K562 (cell line): ENCODE data around the gene PIH1D1. TPM values are rescaled to one million over a fixed set of nuclear protein-coding genes. Genes with fewer than 3 reads are reported as not detected.
A peak's percentile ranks its signal among the peaks of the same experiment; 100 is the strongest.

Source experiments
- BCLAF1 ChIP-seq, 2 experiments: fragments of 450-650 bp in 1 of 2; IDR thresholded peaks; 2 replicates each; pipeline ENCODE4 v1.6.1; 2011 to 2017; ENCODE audit warnings: low read depth in 2 of 2, antibody characterized with exemption in 1 of 2, borderline replicate concordance in 1 of 2, low read length in 1 of 2, mild to moderate bottlenecking in 1 of 2, mixed read lengths in 1 of 2; ENCODE audit not compliant: control insufficient read depth in 1 of 2
- CC2D1A ChIP-seq: fragments of 450-650 bp; IDR thresholded peaks from 2 replicates; pipeline ENCODE4 v1.6.1; 2017; ENCODE audit warnings: mild to moderate bottlenecking
- KAT2B ChIP-seq: IDR thresholded peaks from one replicate; pipeline ENCODE4 v1.6.1; 2012; ENCODE audit warnings: low read depth, mild to moderate bottlenecking, control low read depth, inconsistent platforms, low read length, moderate library complexity
- KLF1 ChIP-seq: fragments of 450-650 bp; IDR thresholded peaks from 2 replicates; pipeline ENCODE4 v1.6.1; 2016; ENCODE audit warnings: missing genetic modification characterization, missing compliant biosample characterization
- L3MBTL2 ChIP-seq: fragments of 450-650 bp; IDR thresholded peaks from 2 replicates; pipeline ENCODE4 v1.6.1; 2016; ENCODE audit warnings: mild to moderate bottlenecking, moderate library complexity
- NFRKB ChIP-seq: fragments of 450-650 bp; IDR thresholded peaks from 2 replicates; pipeline ENCODE4 v1.6.1; 2016; ENCODE audit warnings: low read depth
- NRF1 ChIP-seq, 2 experiments: fragments of 450-650 bp; IDR thresholded peaks in 1 of 2; conservative IDR thresholded peaks in 1 of 2; 2 replicates each; pipeline ENCODE4 v1.6.1; 2014; ENCODE audit warnings: mild to moderate bottlenecking in 2 of 2
- SIX5 ChIP-seq, 2 experiments: IDR thresholded peaks; 2 replicates each; pipeline ENCODE4 v1.6.1; 2011; ENCODE audit warnings: low read length in 2 of 2, borderline replicate concordance in 1 of 2, low read depth in 1 of 2, mild to moderate bottlenecking in 1 of 2, moderate library complexity in 1 of 2; ENCODE audit not compliant: insufficient read depth in 1 of 2
- SUPT5H ChIP-seq: fragments of 450-650 bp; IDR thresholded peaks from 2 replicates; pipeline ENCODE4 v1.6.1; 2016
- ZNF24 ChIP-seq: fragments of 450-650 bp; IDR thresholded peaks from 2 replicates; pipeline ENCODE4 v1.6.1; 2016
- ZNF347 ChIP-seq: fragments of 450-650 bp; formaldehyde crosslinking; IDR thresholded peaks from 2 replicates; pipeline ENCODE4 v1.4.0; 2020; ENCODE audit warnings: low read depth, mild to moderate bottlenecking, moderate library complexity
- ZNF609 ChIP-seq: sonication (generic); formaldehyde crosslinking; IDR thresholded peaks from 2 replicates; pipeline ENCODE4 v1.8.1; 2023; ENCODE audit warnings: missing genetic modification reagents, mild to moderate bottlenecking, borderline replicate concordance
- polyA plus RNA-seq, 8 experiments: library from polyadenylated mRNA; depleted of rRNA in 4 of 8; stranded (reverse) in 5 of 8; unstranded in 3 of 8; fragments of >200 nt; fragmentation: Nextera tagmentation in 2 of 8; fragmentation: Illumina TruSeq in 1 of 8; extraction: Ambion mirVana in 2 of 8; extraction: Trizol in 1 of 8; gene quantifications; 2 replicates each; pipeline versions ENCODE4 v1.2.1 to v1.2.3, GENCODE V29; 2011 to 2014; ENCODE audit warnings: inconsistent platforms in 1 of 8, missing spikeins in 1 of 8
- total RNA-seq, 7 experiments: library from RNA; depleted of rRNA in 6 of 7; stranded (reverse); fragments of >200 nt in 6 of 7; fragmentation: Illumina TruSeq in 2 of 7; extraction: Trizol in 2 of 7; gene quantifications; 2 replicates each; pipeline versions ENCODE4 v1.2.1 to v1.2.3, GENCODE V29; 2011 to 2021; ENCODE audit warnings: low replicate concordance in 1 of 7
- TF ChIP-seq, protein P1 (sequence below): sonication (generic); formaldehyde crosslinking; IDR thresholded peaks from 2 replicates; pipeline ENCODE4 v1.8.0; 2023; ENCODE audit warnings: mild to moderate bottlenecking, missing genetic modification reagents
- TF ChIP-seq, protein P2 (sequence below), 2 experiments: fragments of 250-450 bp in 1 of 2; fragments of 450-650 bp in 1 of 2; sonication (Bioruptor Pico) in 1 of 2; IDR thresholded peaks; 2 replicates each; pipeline versions ENCODE4 v1.6.1 to v1.8.0; 2016 to 2021; ENCODE audit warnings: mild to moderate bottlenecking in 2 of 2, moderate library complexity in 2 of 2, missing compliant biosample characterization in 1 of 2, missing genetic modification characterization in 1 of 2

PIH1D1 gene
- total and polyA plus RNA-seq, 9 of the 15 experiments (the other 6 are each of a cell fraction or from before 2014, with no cell fraction given), result 26.5 to 224 (median 137) TPM

- TF ChIP-seq SIX5 (IDR thresholded peaks at IDR 0.05; ENCODE audit: borderline replicate concordance in 1 of 2, insufficient read depth in 1 of 2, low read depth in 1 of 2, low read length in 2 of 2), result peak; percentile 52 to 71; a peak in 3 of 4 replicates
- TF ChIP-seq KAT2B, result no peak
- no peak for TF ChIP-seq NFRKB
- 0 out of 2 replicates have a peak, but pooled peaks have one; percentile 42 for TF ChIP-seq SUPT5H
- TF ChIP-seq, protein P1, sequence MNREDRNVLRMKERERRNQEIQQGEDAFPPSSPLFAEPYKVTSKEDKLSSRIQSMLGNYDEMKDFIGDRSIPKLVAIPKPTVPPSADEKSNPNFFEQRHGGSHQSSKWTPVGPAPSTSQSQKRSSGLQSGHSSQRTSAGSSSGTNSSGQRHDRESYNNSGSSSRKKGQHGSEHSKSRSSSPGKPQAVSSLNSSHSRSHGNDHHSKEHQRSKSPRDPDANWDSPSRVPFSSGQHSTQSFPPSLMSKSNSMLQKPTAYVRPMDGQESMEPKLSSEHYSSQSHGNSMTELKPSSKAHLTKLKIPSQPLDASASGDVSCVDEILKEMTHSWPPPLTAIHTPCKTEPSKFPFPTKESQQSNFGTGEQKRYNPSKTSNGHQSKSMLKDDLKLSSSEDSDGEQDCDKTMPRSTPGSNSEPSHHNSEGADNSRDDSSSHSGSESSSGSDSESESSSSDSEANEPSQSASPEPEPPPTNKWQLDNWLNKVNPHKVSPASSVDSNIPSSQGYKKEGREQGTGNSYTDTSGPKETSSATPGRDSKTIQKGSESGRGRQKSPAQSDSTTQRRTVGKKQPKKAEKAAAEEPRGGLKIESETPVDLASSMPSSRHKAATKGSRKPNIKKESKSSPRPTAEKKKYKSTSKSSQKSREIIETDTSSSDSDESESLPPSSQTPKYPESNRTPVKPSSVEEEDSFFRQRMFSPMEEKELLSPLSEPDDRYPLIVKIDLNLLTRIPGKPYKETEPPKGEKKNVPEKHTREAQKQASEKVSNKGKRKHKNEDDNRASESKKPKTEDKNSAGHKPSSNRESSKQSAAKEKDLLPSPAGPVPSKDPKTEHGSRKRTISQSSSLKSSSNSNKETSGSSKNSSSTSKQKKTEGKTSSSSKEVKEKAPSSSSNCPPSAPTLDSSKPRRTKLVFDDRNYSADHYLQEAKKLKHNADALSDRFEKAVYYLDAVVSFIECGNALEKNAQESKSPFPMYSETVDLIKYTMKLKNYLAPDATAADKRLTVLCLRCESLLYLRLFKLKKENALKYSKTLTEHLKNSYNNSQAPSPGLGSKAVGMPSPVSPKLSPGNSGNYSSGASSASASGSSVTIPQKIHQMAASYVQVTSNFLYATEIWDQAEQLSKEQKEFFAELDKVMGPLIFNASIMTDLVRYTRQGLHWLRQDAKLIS (CRISPR knock-in tag), result 0 out of 2 replicates have a peak, but pooled peaks have one; percentile 47
- TF ChIP-seq BCLAF1 (IDR thresholded peaks at IDR 0.05; ENCODE audit: borderline replicate concordance in 1 of 2, control insufficient read depth in 1 of 2, low read depth in 2 of 2, low read length in 1 of 2), result no peak
- no peak for TF ChIP-seq ZNF24
- peak; percentile 20 to 37; a peak in 1 of 4 replicates for TF ChIP-seq NRF1 (conservative IDR thresholded peaks at IDR 0.05 in 1 of 2, IDR thresholded peaks at IDR 0.05 in 1 of 2)
- TF ChIP-seq ZNF609 (CRISPR knock-in tag), result no peak
- TF ChIP-seq, protein P2, sequence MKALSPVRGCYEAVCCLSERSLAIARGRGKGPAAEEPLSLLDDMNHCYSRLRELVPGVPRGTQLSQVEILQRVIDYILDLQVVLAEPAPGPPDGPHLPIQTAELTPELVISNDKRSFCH (CRISPR knock-in tag; IDR thresholded peaks at IDR 0.05), result no peak
- TF ChIP-seq, protein P2 (tag; IDR thresholded peaks at IDR 0.05), result no peak
- no peak for TF ChIP-seq CC2D1A
- TF ChIP-seq KLF1 (tag), result peak; percentile 55; the same call in 1 of the 2 replicates
- TF ChIP-seq ZNF347 (CRISPR knock-in tag), result no peak
- TF ChIP-seq L3MBTL2, result peak; percentile 52
Measured at GRCh38 chr19:49497047-49497788, 45.6 kb upstream of the PIH1D1 start (continued).
